A549 (cell line): Measurements from ENCODE around the gene HAUS3.
"Not testable (repeated sequence)": the region's sequence is repeated elsewhere in the genome, so short reads cannot be mapped to it uniquely, and the experiment has no call there.

ENCODE experiments used
- CTCF ChIP-seq: fragments of >200 bp; sonication (Bioruptor Twin); formaldehyde crosslinking; IDR thresholded peaks from 3 replicates; pipeline ENCODE4 v1.5.1; 2016
- ESRRA ChIP-seq: fragments of 150-350 bp; IDR thresholded peaks from 2 replicates; pipeline ENCODE4 v1.6.1; 2014; ENCODE audit warnings: mild to moderate bottlenecking, low read length, borderline replicate concordance
- JUN ChIP-seq, 2 experiments: fragments of >200 bp; sonication (Bioruptor Twin); formaldehyde crosslinking; IDR thresholded peaks; 2 replicates in 1 of 2; 3 replicates in 1 of 2; pipeline ENCODE4 v1.6.1; 2016 to 2017
- KDM1A ChIP-seq: fragments of 200-600 bp; sonication (generic); IDR thresholded peaks from 2 replicates; pipeline ENCODE4 v1.6.1; 2016; ENCODE audit warnings: low read depth, mild to moderate bottlenecking
- MAFK ChIP-seq: fragments of 450-650 bp; IDR thresholded peaks from 2 replicates; pipeline ENCODE4 v1.6.1; 2014; ENCODE audit not compliant: partially characterized antibody
- PHF8 ChIP-seq: fragments of 200-600 bp; sonication (generic); IDR thresholded peaks from 2 replicates; pipeline ENCODE4 v1.6.1; 2016; ENCODE audit warnings: low read depth, mild to moderate bottlenecking, antibody characterized with exemption, moderate library complexity, borderline replicate concordance
- POLR2A ChIP-seq: IDR thresholded peaks from 2 replicates; pipeline ENCODE4 v1.6.1; 2012; ENCODE audit warnings: mild to moderate bottlenecking, low read length
- TF ChIP-seq, protein P1 (sequence below): IDR thresholded peaks from 2 replicates; pipeline ENCODE4 v1.6.1; 2012
- TF ChIP-seq, protein P2 (sequence below): fragments of 200-600 bp; sonication (generic); IDR thresholded peaks from 2 replicates; pipeline ENCODE4 v1.6.1; 2016; ENCODE audit warnings: antibody characterized with exemption, mild to moderate bottlenecking, moderate library complexity

GRCh38 chr4:2202789-2203188, 39.1 kb downstream of the HAUS3 start:
- not testable (repeated sequence) for TF ChIP-seq PHF8; CTCF; POLR2A; JUN (IDR thresholded peaks at IDR 0.05); ESRRA; KDM1A; MAFK
- TF ChIP-seq, protein P1, sequence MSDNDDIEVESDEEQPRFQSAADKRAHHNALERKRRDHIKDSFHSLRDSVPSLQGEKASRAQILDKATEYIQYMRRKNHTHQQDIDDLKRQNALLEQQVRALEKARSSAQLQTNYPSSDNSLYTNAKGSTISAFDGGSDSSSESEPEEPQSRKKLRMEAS: not testable (repeated sequence)
- TF ChIP-seq, protein P2, sequence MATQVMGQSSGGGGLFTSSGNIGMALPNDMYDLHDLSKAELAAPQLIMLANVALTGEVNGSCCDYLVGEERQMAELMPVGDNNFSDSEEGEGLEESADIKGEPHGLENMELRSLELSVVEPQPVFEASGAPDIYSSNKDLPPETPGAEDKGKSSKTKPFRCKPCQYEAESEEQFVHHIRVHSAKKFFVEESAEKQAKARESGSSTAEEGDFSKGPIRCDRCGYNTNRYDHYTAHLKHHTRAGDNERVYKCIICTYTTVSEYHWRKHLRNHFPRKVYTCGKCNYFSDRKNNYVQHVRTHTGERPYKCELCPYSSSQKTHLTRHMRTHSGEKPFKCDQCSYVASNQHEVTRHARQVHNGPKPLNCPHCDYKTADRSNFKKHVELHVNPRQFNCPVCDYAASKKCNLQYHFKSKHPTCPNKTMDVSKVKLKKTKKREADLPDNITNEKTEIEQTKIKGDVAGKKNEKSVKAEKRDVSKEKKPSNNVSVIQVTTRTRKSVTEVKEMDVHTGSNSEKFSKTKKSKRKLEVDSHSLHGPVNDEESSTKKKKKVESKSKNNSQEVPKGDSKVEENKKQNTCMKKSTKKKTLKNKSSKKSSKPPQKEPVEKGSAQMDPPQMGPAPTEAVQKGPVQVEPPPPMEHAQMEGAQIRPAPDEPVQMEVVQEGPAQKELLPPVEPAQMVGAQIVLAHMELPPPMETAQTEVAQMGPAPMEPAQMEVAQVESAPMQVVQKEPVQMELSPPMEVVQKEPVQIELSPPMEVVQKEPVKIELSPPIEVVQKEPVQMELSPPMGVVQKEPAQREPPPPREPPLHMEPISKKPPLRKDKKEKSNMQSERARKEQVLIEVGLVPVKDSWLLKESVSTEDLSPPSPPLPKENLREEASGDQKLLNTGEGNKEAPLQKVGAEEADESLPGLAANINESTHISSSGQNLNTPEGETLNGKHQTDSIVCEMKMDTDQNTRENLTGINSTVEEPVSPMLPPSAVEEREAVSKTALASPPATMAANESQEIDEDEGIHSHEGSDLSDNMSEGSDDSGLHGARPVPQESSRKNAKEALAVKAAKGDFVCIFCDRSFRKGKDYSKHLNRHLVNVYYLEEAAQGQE: not testable (repeated sequence)
